ENCODE data around the gene FIP1L1.

DNA sequence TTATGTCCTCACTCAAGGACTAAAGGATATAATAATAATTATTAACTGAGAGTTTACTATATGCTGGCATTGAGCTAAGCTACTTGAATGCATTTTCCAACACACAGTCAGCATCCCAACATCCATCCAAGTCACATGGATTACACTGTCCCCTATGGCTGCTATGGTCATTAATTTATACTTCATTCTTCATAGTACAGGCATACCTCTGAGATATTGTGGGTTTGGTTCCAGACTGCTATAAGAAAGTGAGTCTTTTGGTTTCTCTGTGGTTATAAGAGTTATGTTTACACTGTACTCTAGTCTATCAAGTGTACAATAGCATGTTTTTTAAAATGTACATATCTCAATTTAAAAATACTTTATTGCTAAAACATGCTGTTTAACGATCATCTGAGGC lies 124.7 kb downstream of the FIP1L1 start:
- TF ChIP-seq, protein P1, sequence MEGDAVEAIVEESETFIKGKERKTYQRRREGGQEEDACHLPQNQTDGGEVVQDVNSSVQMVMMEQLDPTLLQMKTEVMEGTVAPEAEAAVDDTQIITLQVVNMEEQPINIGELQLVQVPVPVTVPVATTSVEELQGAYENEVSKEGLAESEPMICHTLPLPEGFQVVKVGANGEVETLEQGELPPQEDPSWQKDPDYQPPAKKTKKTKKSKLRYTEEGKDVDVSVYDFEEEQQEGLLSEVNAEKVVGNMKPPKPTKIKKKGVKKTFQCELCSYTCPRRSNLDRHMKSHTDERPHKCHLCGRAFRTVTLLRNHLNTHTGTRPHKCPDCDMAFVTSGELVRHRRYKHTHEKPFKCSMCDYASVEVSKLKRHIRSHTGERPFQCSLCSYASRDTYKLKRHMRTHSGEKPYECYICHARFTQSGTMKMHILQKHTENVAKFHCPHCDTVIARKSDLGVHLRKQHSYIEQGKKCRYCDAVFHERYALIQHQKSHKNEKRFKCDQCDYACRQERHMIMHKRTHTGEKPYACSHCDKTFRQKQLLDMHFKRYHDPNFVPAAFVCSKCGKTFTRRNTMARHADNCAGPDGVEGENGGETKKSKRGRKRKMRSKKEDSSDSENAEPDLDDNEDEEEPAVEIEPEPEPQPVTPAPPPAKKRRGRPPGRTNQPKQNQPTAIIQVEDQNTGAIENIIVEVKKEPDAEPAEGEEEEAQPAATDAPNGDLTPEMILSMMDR (IDR thresholded peaks at IDR 0.05; ENCODE audit: insufficient read depth, low read length, poor library complexity, severe bottlenecking), result no peak
- TF ChIP-seq EZH2phosphoT487 (conservative IDR thresholded peaks at IDR 0.05; ENCODE audit: low read length), result no peak
